ENCODE data around the gene MSH3.
"Not testable (repeated sequence)": the region's sequence is repeated elsewhere in the genome, so short reads cannot be mapped to it uniquely, and the experiment has no call there.

The MSH3 gene

DNA sequence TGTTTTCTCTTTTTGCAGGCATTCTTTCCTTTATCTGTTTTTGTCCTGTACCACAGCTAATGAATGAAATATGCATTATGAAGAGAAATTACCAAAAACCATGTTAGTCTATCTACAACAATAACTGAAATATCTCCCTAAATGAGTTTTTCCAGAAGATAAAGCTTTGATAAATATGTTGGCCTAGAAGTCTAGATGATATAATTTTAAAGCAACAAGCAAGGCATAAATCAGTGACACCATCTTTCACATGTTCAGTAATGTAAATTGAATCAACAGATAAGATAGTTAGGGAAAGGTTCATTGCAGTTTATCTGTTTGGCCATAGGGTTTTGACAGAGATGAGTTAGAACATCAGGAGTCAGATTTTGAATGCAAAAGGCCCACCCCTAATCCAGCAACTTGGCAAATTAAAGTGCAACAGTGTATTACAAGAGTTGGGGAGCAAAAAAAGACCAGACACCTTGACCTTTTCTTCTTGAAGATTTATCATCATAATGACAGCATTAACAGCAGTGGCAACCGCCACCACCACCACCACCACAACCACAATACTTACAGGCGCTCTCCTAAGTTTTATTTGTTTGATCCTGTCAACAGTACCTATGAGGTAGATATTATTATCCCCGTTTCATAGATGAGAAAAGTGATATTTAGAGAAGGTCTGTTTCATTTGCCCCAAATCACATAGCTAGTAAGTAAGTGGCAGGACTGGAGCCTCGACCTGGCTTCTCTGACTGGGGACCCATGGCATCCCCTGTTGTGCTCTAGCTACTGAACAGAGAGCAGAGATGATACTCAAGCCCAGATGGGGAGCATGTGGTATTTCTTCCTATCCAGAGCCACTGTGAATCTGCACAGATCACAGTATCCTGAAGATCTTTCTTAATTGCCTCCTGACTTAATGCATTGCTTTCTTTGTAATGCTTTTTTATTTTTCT lies 123.2 kb downstream of the MSH3 start:
- in situ Hi-C loops (cut with MboI; ENCODE audit: low pct_unique_long_range_greater_than_20kb, low sequenced_read_pairs): no loop called here
- DNase-seq: no peak

GRCh38 chr5:80780024-80780423 lies 125.6 kb downstream of the MSH3 start:
- no peak for DNase-seq
- in situ Hi-C loops (cut with MboI; ENCODE audit: low pct_unique_long_range_greater_than_20kb, low sequenced_read_pairs): no loop called here

GRCh38 chr5:80780761-80781285 lies 126.4 kb downstream of the MSH3 start:
- DNase-seq: no peak
- in situ Hi-C loops (cut with MboI; ENCODE audit: low pct_unique_long_range_greater_than_20kb, low sequenced_read_pairs): no loop called here

DNA sequence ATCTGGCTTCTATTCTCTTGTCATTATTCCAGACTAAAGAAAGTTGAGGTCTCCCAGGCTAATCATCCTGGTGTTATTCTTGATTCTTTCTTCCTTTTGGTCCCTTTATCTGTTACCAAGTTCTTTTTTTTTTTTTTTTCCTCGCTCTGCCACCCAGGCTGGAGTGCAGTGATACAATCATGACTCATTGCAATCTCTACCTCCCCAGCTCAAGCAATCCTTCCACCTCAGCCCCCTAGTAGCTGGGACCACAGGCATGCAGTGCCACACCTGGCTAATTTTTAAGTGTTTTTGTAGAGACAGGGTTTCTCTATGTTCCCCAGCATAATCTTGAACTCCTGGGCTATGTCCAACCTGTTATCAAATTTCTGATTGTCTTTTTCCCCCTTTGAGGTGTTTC lies 126.9 kb downstream of the MSH3 start:
- DNase-seq: no peak
- in situ Hi-C loops (cut with MboI; ENCODE audit: low pct_unique_long_range_greater_than_20kb, low sequenced_read_pairs): no loop called here

GRCh38 chr5:80782626-80783025 lies 128.2 kb downstream of the MSH3 start:
- in situ Hi-C loops (cut with MboI; ENCODE audit: low pct_unique_long_range_greater_than_20kb, low sequenced_read_pairs): no loop called here
- DNase-seq: no peak

GRCh38 chr5:80783751-80784150 lies 129.3 kb downstream of the MSH3 start:
- in situ Hi-C loops (cut with MboI; ENCODE audit: low pct_unique_long_range_greater_than_20kb, low sequenced_read_pairs); DNase-seq: not testable (repeated sequence)

- in situ Hi-C loops (cut with MboI; ENCODE audit: low pct_unique_long_range_greater_than_20kb, low sequenced_read_pairs): no loop called here
- no peak for DNase-seq
Observed at GRCh38 chr5:80784451-80784850, 130.0 kb downstream of the MSH3 start.

DNA sequence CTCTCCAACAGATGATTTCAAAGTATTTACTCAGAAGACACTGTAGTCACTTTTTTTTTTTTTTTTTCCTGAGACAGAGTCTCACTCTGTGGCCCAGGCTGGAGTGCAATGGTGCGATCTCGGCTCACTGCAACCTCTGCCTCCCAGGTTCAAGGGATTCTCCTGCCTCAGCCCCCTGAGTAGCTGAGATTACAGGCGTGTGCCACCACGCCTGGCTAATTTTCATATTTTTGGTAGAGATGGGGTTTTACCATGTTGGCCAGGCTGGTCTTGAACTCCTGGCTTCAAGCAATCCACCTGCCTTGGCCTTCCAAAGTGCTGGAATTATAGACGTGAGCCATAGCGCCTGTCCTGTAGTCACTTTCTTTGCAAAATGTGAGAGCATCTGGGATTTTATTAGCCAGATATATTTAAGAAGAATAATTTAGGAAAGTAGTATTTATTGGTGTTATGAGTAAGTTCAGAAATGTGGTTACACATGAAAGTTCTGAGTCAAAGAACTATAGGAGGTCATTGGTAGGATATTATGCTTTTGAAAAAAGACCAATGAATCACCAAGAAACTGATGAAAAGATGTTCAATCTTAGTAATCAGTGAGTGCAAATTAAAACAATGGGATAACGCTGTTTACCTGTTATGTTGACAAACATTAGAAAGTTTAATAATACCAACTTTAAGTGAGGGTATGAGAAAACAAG lies 135.0 kb downstream of the MSH3 start:
- in situ Hi-C loops (cut with MboI; ENCODE audit: low pct_unique_long_range_greater_than_20kb, low sequenced_read_pairs); DNase-seq: not testable (repeated sequence)

- in situ Hi-C loops (cut with MboI; ENCODE audit: low pct_unique_long_range_greater_than_20kb, low sequenced_read_pairs): no loop called here
- DNase-seq: no peak
Observed at GRCh38 chr5:80790698-80791097, 136.2 kb downstream of the MSH3 start.

GRCh38 chr5:80793354-80793753 lies 138.9 kb downstream of the MSH3 start:
- no peak for DNase-seq
- in situ Hi-C loops (cut with MboI; ENCODE audit: low pct_unique_long_range_greater_than_20kb, low sequenced_read_pairs): no loop called here

DNA sequence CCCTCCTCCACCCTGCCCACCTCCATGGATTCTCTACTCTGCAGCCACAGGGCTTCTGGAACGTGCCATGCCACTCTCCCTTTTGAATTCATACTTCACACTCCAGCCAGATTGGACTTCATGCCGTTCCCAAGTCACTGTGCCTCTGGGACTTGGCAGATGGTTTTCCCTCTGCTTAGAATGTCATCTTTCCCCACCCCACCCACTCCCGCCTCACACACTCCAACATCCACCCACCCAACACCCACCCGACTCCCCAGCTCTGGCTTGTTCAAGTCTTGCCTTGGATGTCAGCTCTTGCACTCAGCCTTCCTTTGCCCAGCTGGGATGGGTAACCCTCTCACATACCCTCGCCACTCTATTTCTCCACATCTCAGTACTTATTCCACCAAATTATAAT lies 142.4 kb downstream of the MSH3 start:
- in situ Hi-C loops (cut with MboI; ENCODE audit: low pct_unique_long_range_greater_than_20kb, low sequenced_read_pairs): no loop called here
- DNase-seq: no peak

DNA sequence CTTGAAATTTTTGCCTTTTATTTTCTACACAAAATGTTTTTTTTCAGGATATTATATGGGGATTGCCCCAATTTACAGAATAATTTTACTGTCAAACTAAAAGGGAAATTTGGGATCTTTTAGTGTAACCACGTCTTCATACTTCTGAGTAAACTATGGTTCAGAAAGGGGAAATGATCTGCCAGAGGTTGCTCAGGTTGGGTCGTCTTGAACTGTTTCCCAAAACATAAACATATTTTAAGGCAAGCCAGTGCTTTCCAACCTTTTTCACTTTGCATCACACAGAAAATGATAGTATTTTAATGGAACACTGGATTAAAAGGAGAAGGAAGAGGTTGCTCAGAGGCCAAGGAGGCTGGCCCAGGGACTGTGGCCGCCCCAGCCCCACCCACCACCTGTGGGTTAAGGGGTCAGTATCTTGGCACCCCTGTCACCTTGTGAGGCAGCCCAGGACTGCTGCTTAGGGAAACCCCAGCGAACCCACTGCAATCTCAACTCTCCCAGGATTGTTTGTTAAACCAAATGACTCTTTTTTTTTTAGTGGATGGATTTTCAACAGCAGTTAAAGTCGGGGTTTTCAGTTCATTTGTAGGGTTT lies 143.1 kb downstream of the MSH3 start:
- no peak for DNase-seq
- in situ Hi-C loops (cut with MboI; ENCODE audit: low pct_unique_long_range_greater_than_20kb, low sequenced_read_pairs): no loop called here

DNA sequence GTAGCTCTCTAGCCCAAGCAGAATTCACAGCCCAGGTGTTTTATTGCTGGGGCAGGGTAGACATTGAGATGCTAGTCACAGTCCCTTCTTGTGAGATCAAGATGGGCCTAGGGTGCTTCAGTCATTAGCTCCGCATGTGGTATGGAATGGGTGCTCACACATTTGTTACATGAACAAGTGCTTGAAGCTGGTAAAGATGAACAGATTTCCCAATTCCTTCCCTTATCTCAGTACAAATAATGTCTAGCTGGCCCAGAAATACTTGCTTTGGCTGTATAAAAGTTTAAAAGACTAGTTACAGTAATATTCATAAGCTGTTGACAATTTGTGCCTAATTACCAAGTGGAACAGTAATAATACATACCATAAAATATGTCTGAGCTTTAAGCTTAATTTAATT lies 143.7 kb downstream of the MSH3 start:
- no peak for DNase-seq
- in situ Hi-C loops (cut with MboI; ENCODE audit: low pct_unique_long_range_greater_than_20kb, low sequenced_read_pairs): no loop called here

DNA sequence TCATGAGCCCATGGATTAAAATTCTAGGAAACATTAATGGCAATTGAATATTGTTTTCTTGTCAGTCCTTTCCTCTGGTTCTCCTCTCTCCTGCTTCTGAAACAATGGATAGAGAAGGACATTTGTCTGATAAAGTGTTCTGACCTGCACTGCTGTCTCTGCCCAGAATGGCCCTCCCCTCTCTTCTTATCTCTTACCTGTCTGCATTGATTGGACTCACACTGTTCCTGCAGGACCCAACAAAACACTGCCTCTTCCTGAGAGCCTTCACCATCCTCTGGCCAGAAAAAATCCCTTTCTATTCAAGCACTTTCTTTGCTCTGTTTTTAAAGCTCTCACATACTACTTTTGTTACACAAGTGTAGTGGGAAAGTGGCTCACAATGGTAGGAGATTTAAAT lies 144.2 kb downstream of the MSH3 start:
- in situ Hi-C loops (cut with MboI; ENCODE audit: low pct_unique_long_range_greater_than_20kb, low sequenced_read_pairs): no loop called here
- DNase-seq: no peak

DNA sequence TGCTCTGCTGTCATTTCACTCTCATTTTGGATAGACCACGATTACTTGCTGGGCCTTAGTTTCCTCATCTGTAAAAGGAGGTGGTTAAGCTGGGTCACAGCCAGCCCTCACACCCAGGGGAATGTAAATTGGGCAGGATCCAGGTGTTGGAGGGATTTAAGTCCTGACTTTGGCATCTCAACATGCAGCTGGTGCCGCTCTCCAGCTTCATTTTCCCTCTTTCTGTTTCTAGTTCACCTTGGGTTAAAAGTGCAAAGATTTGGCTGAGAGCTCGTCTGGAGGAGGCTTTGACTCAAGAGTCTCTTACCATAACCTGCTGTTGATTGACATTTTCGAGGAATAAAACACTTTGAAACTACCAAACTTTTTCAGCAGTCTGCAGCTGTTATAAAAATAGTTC lies 144.6 kb downstream of the MSH3 start:
- in situ Hi-C loops (cut with MboI; ENCODE audit: low pct_unique_long_range_greater_than_20kb, low sequenced_read_pairs): no loop called here
- no peak for DNase-seq

- DNase-seq: no peak
- in situ Hi-C loops (cut with MboI; ENCODE audit: low pct_unique_long_range_greater_than_20kb, low sequenced_read_pairs): no loop called here
Observed at GRCh38 chr5:80799573-80799972, 145.1 kb downstream of the MSH3 start.

DNA sequence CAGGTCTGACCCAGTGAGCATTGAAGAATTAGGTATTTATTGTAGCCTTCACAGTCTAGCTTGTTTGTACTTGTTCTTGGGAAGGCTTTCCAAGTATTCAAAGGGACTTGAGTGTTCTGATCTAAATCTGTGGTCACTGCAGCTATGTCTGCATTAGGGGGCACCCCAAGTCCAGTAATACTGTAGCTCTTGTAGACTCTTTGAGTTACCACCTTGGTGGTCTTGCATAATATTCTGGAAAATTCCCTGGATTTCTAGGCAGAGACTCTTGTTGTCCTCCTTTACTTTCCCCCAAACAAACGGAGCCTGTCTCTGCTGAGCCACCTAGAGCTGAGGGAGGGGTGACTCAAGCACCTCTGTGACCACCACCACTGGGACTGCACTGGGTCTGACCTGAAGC lies 149.9 kb downstream of the MSH3 start:
- no peak for DNase-seq
- in situ Hi-C loops (cut with MboI; ENCODE audit: low pct_unique_long_range_greater_than_20kb, low sequenced_read_pairs): no loop called here

- DNase-seq: no peak
- in situ Hi-C loops (cut with MboI; ENCODE audit: low pct_unique_long_range_greater_than_20kb, low sequenced_read_pairs): no loop called here
Observed at GRCh38 chr5:80805038-80805437, 150.6 kb downstream of the MSH3 start.

DNA sequence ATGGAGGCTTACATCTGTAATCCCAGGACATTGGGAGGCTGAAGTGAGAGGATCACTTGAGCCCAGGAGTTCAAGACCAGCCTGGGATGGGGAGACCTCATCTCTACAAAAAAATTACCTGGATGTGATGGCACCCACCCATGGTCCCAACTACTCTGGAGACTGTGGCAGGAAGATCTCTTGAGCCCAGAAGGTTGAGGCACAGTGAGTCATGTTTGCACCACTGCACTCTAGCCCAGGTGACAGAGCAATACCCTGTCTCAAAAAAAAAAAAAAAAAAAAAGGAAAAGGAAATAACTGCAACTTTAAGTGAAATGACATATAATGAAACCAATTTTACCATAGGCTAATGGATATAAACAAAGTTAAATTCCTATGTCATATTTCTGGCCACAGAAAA lies 152.5 kb downstream of the MSH3 start:
- no peak for DNase-seq
- in situ Hi-C loops (cut with MboI; ENCODE audit: low pct_unique_long_range_greater_than_20kb, low sequenced_read_pairs): no loop called here

- in situ Hi-C loops (cut with MboI; ENCODE audit: low pct_unique_long_range_greater_than_20kb, low sequenced_read_pairs): no loop called here
- DNase-seq: no peak
Observed at GRCh38 chr5:80809451-80809850, 155.0 kb downstream of the MSH3 start.

Measured in KBM-7 (cell line).